Smooth muscle cell (in vitro differentiated cells): ENCODE data around the gene TMEM204. TPM values are rescaled to one million over a fixed set of nuclear protein-coding genes. Genes with fewer than 3 reads are reported as not detected.

Experiments used
- DNase-seq: peaks from one replicate; lab custom pipeline; 2025; ENCODE audit not compliant: unreplicated experiment; lab: John Stamatoyannopoulos, UW
- H2AFZ ChIP-seq: fragments of 200-600 bp; sonication (generic); 2 replicates; pipeline ENCODE4 v1.6.0; 2016; ENCODE audit warnings: antibody characterized with exemption, low read depth, mild to moderate bottlenecking
- H3F3A ChIP-seq: fragments of 200-600 bp; sonication (generic); 2 replicates; pipeline ENCODE4 v1.6.0; 2017; ENCODE audit warnings: antibody characterized with exemption, low read depth
- H3K27ac ChIP-seq: fragments of 200-600 bp; sonication (generic); 2 replicates; pipeline ENCODE4 v1.5.1; 2016; ENCODE audit warnings: low read depth, mild to moderate bottlenecking
- H3K27me3 ChIP-seq: fragments of 200-600 bp; sonication (generic); 2 replicates; pipeline ENCODE4 v1.6.1; 2016; ENCODE audit warnings: low read depth, mild to moderate bottlenecking
- H3K36me3 ChIP-seq: fragments of 200-600 bp; sonication (generic); 2 replicates; pipeline ENCODE4 v1.5.1; 2016; ENCODE audit warnings: low read depth
- H3K4me1 ChIP-seq: fragments of 200-600 bp; sonication (generic); 2 replicates; pipeline ENCODE4 v1.5.1; 2016; ENCODE audit warnings: low read depth
- H3K4me2 ChIP-seq: fragments of 200-600 bp; sonication (generic); 2 replicates; pipeline ENCODE4 v1.6.0; 2016; ENCODE audit warnings: mild to moderate bottlenecking
- H3K4me3 ChIP-seq: fragments of 200-600 bp; sonication (generic); 2 replicates; pipeline ENCODE4 v1.5.1; 2016; ENCODE audit warnings: mild to moderate bottlenecking
- H3K79me2 ChIP-seq: fragments of 200-600 bp; sonication (generic); 2 replicates; pipeline ENCODE4 v1.6.0; 2016; ENCODE audit warnings: low read depth, mild to moderate bottlenecking
- H3K9ac ChIP-seq: fragments of 200-600 bp; sonication (generic); 2 replicates; pipeline ENCODE4 v1.6.0; 2016; ENCODE audit warnings: low read depth
- H3K9me3 ChIP-seq: fragments of 200-600 bp; sonication (generic); replicated peaks from 2 replicates; pipeline ENCODE4 v1.5.1; 2016; ENCODE audit warnings: low read depth
- H4K20me1 ChIP-seq: fragments of 200-600 bp; sonication (generic); 2 replicates; pipeline ENCODE4 v1.6.0; 2016; ENCODE audit warnings: low read depth
- WGBS: methylation state at CpG from one replicate; pipeline ENCODE4 v1.1.7; 2016; ENCODE audit warnings: low lambda C conversion rate; 5-methylcytosine and 5-hydroxymethylcytosine counted together
- polyA plus RNA-seq: library from polyadenylated mRNA; unstranded; fragments of >200 nt; fragmentation: Nextera tagmentation; extraction: Ambion mirVana; gene quantifications from 2 replicates; pipeline ENCODE4 v1.2.1, GENCODE V29; 2016
- total RNA-seq: library from RNA; depleted of rRNA; stranded (reverse); fragments of >200 nt; gene quantifications from 2 replicates; pipeline ENCODE4 v1.2.3, GENCODE V29; 2014
- TF ChIP-seq, protein P1 (sequence below): fragments of 200-600 bp; sonication (generic); IDR thresholded peaks from 2 replicates; pipeline ENCODE4 v1.5.1; 2017; ENCODE audit warnings: borderline replicate concordance, mild to moderate bottlenecking, antibody characterized with exemption; ENCODE audit not compliant: insufficient read depth, poor library complexity, severe bottlenecking

The TMEM204 gene
- total and polyA plus RNA-seq, 2 experiments from 2014 or later = 0.90 to 4.2 TPM

DNA sequence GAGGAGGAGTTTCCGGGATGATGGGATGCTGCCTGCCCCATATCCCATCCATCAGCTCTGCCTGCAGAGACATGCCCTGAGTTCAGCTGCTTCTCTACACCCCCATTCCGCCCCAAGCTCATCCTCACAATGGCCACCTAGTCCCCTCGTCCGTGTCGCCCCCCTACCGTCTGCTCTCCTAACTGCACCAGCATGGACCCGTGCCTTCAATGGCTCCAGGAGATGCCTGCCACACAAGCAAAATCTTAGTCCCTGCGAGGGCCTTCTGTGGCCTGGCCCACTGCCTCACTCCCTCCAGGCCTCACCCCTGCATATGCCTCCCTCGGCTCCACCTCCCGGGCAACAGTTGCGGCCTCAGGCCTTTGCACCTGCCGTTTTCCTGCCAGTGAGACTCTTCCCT lies 42.1 kb upstream of the TMEM204 start:
- no peaks in the 10 kb centered on the region for H3K9me3 ChIP-seq
- H3K36me3 ChIP-seq = no peaks in the 10 kb centered on the region
- 88% methylated on average over 12 of the region's 12 CpGs for WGBS
- no peak overlapping the region for H3K9ac ChIP-seq
- no peaks in the 10 kb centered on the region for H3K27me3 ChIP-seq
- no peaks in the 10 kb centered on the region for H4K20me1 ChIP-seq
- H2AFZ ChIP-seq = no peak overlapping the region
- no peak overlapping the region for H3K27ac ChIP-seq
- DNase-seq = no peak
- H3K79me2 ChIP-seq = peaks cover 18% of the 10 kb centered on the region
- peaks cover 7% of the 10 kb centered on the region for H3K4me1 ChIP-seq
- no peak overlapping the region for H3K4me2 ChIP-seq
- TF ChIP-seq, protein P1, sequence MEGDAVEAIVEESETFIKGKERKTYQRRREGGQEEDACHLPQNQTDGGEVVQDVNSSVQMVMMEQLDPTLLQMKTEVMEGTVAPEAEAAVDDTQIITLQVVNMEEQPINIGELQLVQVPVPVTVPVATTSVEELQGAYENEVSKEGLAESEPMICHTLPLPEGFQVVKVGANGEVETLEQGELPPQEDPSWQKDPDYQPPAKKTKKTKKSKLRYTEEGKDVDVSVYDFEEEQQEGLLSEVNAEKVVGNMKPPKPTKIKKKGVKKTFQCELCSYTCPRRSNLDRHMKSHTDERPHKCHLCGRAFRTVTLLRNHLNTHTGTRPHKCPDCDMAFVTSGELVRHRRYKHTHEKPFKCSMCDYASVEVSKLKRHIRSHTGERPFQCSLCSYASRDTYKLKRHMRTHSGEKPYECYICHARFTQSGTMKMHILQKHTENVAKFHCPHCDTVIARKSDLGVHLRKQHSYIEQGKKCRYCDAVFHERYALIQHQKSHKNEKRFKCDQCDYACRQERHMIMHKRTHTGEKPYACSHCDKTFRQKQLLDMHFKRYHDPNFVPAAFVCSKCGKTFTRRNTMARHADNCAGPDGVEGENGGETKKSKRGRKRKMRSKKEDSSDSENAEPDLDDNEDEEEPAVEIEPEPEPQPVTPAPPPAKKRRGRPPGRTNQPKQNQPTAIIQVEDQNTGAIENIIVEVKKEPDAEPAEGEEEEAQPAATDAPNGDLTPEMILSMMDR = no peak
- no peaks in the 10 kb centered on the region for H3F3A ChIP-seq
- H3K4me3 ChIP-seq = no peak overlapping the region

- Histone ChIP-seq H3K79me2 (peaks cover 18% of the 10 kb centered on the region), H3K9ac (peak overlapping the region; percentile 92), H3F3A (no peaks in the 10 kb centered on the region), H3K9me3 (no peaks in the 10 kb centered on the region), H2AFZ (peak overlapping the region; percentile 70), H3K27me3 (no peaks in the 10 kb centered on the region), H4K20me1 (no peaks in the 10 kb centered on the region), H3K4me1 (peaks cover 7% of the 10 kb centered on the region), H3K36me3 (no peaks in the 10 kb centered on the region), H3K4me2 (peak overlapping the region; percentile 83), H3K4me3 (peak overlapping the region; percentile 95), H3K27ac (no peak overlapping the region)
- TF ChIP-seq, protein P1 = no peak
- DNase-seq = no peak
- 94% methylated on average over 23 of the region's 23 CpGs for WGBS
Observed at GRCh38 chr16:1492082-1492922, 41.2 kb upstream of the TMEM204 start.

- H3K9me3 ChIP-seq = no peaks in the 10 kb centered on the region
- H3K4me3 ChIP-seq = peak within 1 kb of the TSS; percentile 95
- 2% methylated on average over 57 of the region's 89 CpGs for WGBS
- H3K27ac ChIP-seq = peak within 1 kb of the TSS; percentile 62
- H3K79me2 ChIP-seq = peaks cover 18% of the 10 kb centered on the region
- peak within 1 kb of the TSS; percentile 92 for H3K9ac ChIP-seq
- peak; percentile 76 for DNase-seq
- H2AFZ ChIP-seq = peak within 1 kb of the TSS; percentile 94
- TF ChIP-seq, protein P1 = no peak
- H3F3A ChIP-seq = no peaks in the 10 kb centered on the region
- no peaks in the 10 kb centered on the region for H4K20me1 ChIP-seq
- peaks cover 7% of the 10 kb centered on the region for H3K4me1 ChIP-seq
- H3K27me3 ChIP-seq = no peaks in the 10 kb centered on the region
- H3K36me3 ChIP-seq = no peaks in the 10 kb centered on the region
- peak within 1 kb of the TSS; percentile 83 for H3K4me2 ChIP-seq
Observed at GRCh38 chr16:1492923-1493745, 40.3 kb upstream of the TMEM204 start, which contains the start of gene TELO2. TELO2 (plus strand) TSS chr16:1493360; CDS start chr16:1494282, 922 bp downstream.
